ENCODE measurements around the gene THSD7B.
"Not testable (repeated sequence)": the region's sequence is repeated elsewhere in the genome, so short reads cannot be mapped to it uniquely, and the experiment has no call there.

The THSD7B gene

GRCh38 chr2:137566387-137566786 is 801.0 kb downstream of the THSD7B start:
- H3K27ac ChIP-seq (ENCODE audit: low read depth, low read length, poor library complexity, severe bottlenecking) = no peak overlapping the region
- no peak overlapping the region for H3K4me2 ChIP-seq (ENCODE audit: low read length)
- no peaks in the 10 kb centered on the region for H3K79me2 ChIP-seq (ENCODE audit: insufficient read depth, low read length)
- no peaks in the 10 kb centered on the region for H4K20me1 ChIP-seq (ENCODE audit: insufficient read depth, low read length)
- no peak overlapping the region for H3K9ac ChIP-seq (ENCODE audit: low read length)
- H3K9me2 ChIP-seq (ENCODE audit: low read depth, low read length) = no peaks in the 10 kb centered on the region
- H3K27me3 ChIP-seq (ENCODE audit: insufficient read depth, low read length) = no peaks in the 10 kb centered on the region
- no peaks in the 10 kb centered on the region for H3K9me3 ChIP-seq (ENCODE audit: low read length)
- H3K4me3 ChIP-seq (ENCODE audit: low read depth, low read length, poor library complexity, severe bottlenecking) = no peak overlapping the region
- H3K36me3 ChIP-seq (ENCODE audit: insufficient read depth, low read length) = no peaks in the 10 kb centered on the region
- H2AFZ ChIP-seq (ENCODE audit: low read length) = no peak overlapping the region
- no peaks in the 10 kb centered on the region for H3F3A ChIP-seq (ENCODE audit: insufficient read depth, low read length)
- TF ChIP-seq EZH2 (IDR thresholded peaks at IDR 0.05; ENCODE audit: borderline replicate concordance, low read length) = no peak
- TF ChIP-seq, protein P1, sequence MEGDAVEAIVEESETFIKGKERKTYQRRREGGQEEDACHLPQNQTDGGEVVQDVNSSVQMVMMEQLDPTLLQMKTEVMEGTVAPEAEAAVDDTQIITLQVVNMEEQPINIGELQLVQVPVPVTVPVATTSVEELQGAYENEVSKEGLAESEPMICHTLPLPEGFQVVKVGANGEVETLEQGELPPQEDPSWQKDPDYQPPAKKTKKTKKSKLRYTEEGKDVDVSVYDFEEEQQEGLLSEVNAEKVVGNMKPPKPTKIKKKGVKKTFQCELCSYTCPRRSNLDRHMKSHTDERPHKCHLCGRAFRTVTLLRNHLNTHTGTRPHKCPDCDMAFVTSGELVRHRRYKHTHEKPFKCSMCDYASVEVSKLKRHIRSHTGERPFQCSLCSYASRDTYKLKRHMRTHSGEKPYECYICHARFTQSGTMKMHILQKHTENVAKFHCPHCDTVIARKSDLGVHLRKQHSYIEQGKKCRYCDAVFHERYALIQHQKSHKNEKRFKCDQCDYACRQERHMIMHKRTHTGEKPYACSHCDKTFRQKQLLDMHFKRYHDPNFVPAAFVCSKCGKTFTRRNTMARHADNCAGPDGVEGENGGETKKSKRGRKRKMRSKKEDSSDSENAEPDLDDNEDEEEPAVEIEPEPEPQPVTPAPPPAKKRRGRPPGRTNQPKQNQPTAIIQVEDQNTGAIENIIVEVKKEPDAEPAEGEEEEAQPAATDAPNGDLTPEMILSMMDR (IDR thresholded peaks at IDR 0.05; ENCODE audit: low read length) = no peak
- no peaks in the 10 kb centered on the region for H3K4me1 ChIP-seq (ENCODE audit: insufficient read depth, low read length, severe bottlenecking)

DNA sequence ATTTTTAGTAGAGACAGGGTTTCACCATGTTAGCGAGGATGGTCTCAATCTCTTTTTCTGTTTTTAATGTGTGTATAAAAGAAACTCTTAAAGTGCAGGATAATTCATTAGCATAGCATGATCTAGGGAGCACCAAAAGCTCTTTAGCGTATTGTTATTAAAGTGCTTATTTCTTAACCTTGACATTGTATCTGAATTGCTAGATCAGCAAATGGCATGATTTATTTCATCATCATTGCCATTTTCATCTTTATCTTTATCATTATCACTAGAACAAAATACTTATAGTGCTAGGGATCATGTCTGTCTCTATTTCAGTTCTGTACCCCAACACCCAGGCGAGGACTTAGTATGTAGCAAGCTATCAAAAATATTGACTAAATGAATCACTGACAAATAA is 805.1 kb downstream of the THSD7B start:
- TF ChIP-seq, protein P1 (IDR thresholded peaks at IDR 0.05; ENCODE audit: low read length) = no peak
- TF ChIP-seq EZH2 (IDR thresholded peaks at IDR 0.05; ENCODE audit: borderline replicate concordance, low read length) = no peak
- H3K9me2 ChIP-seq (ENCODE audit: low read depth, low read length) = no peaks in the 10 kb centered on the region
- H3K4me2 ChIP-seq (ENCODE audit: low read length) = no peak overlapping the region
- H3K79me2 ChIP-seq (ENCODE audit: insufficient read depth, low read length) = no peaks in the 10 kb centered on the region
- no peak overlapping the region for H3K27ac ChIP-seq (ENCODE audit: low read depth, low read length, poor library complexity, severe bottlenecking)
- no peaks in the 10 kb centered on the region for H3F3A ChIP-seq (ENCODE audit: insufficient read depth, low read length)
- no peaks in the 10 kb centered on the region for H3K36me3 ChIP-seq (ENCODE audit: insufficient read depth, low read length)
- H3K9ac ChIP-seq (ENCODE audit: low read length) = no peak overlapping the region
- H3K9me3 ChIP-seq (ENCODE audit: low read length) = no peaks in the 10 kb centered on the region
- no peaks in the 10 kb centered on the region for H4K20me1 ChIP-seq (ENCODE audit: insufficient read depth, low read length)
- no peaks in the 10 kb centered on the region for H3K4me1 ChIP-seq (ENCODE audit: insufficient read depth, low read length, severe bottlenecking)
- H2AFZ ChIP-seq (ENCODE audit: low read length) = no peak overlapping the region
- H3K4me3 ChIP-seq (ENCODE audit: low read depth, low read length, poor library complexity, severe bottlenecking) = no peak overlapping the region
- H3K27me3 ChIP-seq (ENCODE audit: insufficient read depth, low read length) = no peaks in the 10 kb centered on the region

- not testable (repeated sequence) for H3K27me3 ChIP-seq (ENCODE audit: insufficient read depth, low read length); H3K79me2 ChIP-seq (ENCODE audit: insufficient read depth, low read length); H3F3A ChIP-seq (ENCODE audit: insufficient read depth, low read length); H3K4me3 ChIP-seq (ENCODE audit: low read depth, low read length, poor library complexity, severe bottlenecking); H3K36me3 ChIP-seq (ENCODE audit: insufficient read depth, low read length); H3K9me3 ChIP-seq (ENCODE audit: low read length); H3K9ac ChIP-seq (ENCODE audit: low read length); H2AFZ ChIP-seq (ENCODE audit: low read length); H3K9me2 ChIP-seq (ENCODE audit: low read depth, low read length); H4K20me1 ChIP-seq (ENCODE audit: insufficient read depth, low read length); H3K4me1 ChIP-seq (ENCODE audit: insufficient read depth, low read length, severe bottlenecking); H3K4me2 ChIP-seq (ENCODE audit: low read length); H3K27ac ChIP-seq (ENCODE audit: low read depth, low read length, poor library complexity, severe bottlenecking)
These were observed 822.5 kb downstream of the THSD7B start for GRCh38 chr2:137587834-137588233.

GRCh38 chr2:137588578-137588977 is 823.2 kb downstream of the THSD7B start:
- not testable (repeated sequence) for H3K9me3 ChIP-seq (ENCODE audit: low read length); H2AFZ ChIP-seq (ENCODE audit: low read length); H3K36me3 ChIP-seq (ENCODE audit: insufficient read depth, low read length); H3K27me3 ChIP-seq (ENCODE audit: insufficient read depth, low read length); H3K9ac ChIP-seq (ENCODE audit: low read length); H3K4me1 ChIP-seq (ENCODE audit: insufficient read depth, low read length, severe bottlenecking); H3F3A ChIP-seq (ENCODE audit: insufficient read depth, low read length); H3K4me3 ChIP-seq (ENCODE audit: low read depth, low read length, poor library complexity, severe bottlenecking); H4K20me1 ChIP-seq (ENCODE audit: insufficient read depth, low read length); H3K4me2 ChIP-seq (ENCODE audit: low read length); H3K9me2 ChIP-seq (ENCODE audit: low read depth, low read length); H3K27ac ChIP-seq (ENCODE audit: low read depth, low read length, poor library complexity, severe bottlenecking); H3K79me2 ChIP-seq (ENCODE audit: insufficient read depth, low read length)
